T1000 (cell line): ENCODE measurements around the gene YOD1.

Experiments
- DNase-seq: peaks from one replicate; lab custom pipeline; 2025; ENCODE audit warnings: mixed read lengths; lab: John Stamatoyannopoulos, UW

YOD1 gene

DNA sequence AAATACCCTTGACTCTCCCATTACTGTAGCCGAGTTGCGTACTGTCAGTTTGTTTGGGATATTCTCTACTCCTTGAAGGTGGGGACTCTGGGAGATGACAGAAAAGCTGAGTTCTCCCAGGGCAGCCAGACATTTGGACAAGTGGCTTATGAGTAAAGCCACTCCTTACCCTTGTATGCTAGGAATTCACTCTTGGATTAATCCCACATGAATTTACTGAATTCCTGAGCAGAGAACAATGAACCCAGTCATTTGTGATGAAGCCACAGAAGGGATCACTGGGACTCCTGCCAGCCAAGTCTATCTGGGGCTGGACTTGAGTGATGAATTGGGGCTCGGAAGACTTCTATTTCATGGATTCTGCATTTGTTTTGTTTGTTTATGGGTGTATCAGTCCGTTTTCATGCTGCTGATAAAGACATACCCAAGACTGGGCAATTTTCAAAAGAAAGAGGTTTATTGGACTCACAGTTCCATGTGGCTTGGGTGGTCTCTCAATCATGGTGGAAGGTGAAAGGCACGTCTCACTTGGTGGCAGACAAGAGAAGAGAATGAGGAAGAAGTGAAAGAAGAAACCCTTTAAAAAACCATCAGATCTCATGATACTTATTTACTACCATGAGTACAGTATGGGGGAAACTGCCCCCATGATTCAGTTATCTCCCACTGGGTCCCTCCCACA is 43.5 kb downstream of the YOD1 start:
- DNase-seq: peak; percentile 70

DNA sequence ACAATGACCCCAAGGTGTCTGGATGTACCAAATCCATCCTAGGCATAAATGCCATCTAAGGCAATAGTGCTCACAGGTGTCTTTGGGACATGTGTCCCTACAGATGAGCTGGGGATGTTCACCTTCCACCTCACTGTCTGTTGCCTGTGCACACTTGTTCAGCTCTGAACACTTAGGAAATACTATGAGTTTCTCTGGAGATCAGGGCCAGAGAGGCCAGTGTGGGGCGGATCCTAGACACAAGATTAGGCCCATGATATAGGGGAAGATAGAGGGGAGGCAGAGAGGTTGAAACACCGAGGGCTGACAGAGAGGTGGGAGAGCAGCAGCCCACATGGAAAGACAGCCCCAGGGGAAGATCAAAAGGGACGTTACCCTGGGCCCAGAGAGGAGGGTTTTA is 44.1 kb downstream of the YOD1 start:
- no peak for DNase-seq

DNA sequence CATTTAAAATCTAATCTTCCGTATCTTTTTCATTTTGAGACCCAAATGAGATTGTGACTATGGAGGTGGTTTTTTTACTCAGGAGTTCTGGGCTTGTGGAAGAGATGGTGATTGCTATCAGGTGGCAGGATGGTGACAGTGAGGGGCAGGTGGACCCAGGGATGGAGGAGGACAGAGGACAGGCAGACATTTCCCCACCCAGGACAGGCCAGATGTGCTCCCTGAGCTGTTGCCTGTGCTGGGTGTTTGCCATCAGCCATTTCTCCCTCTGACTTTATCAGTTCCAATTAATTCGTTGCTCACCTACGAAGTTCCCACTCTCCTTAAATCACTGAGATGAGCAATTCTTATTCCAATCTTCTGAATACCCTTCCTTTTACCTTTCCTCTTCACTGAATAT is 44.9 kb downstream of the YOD1 start:
- DNase-seq: no peak

DNA sequence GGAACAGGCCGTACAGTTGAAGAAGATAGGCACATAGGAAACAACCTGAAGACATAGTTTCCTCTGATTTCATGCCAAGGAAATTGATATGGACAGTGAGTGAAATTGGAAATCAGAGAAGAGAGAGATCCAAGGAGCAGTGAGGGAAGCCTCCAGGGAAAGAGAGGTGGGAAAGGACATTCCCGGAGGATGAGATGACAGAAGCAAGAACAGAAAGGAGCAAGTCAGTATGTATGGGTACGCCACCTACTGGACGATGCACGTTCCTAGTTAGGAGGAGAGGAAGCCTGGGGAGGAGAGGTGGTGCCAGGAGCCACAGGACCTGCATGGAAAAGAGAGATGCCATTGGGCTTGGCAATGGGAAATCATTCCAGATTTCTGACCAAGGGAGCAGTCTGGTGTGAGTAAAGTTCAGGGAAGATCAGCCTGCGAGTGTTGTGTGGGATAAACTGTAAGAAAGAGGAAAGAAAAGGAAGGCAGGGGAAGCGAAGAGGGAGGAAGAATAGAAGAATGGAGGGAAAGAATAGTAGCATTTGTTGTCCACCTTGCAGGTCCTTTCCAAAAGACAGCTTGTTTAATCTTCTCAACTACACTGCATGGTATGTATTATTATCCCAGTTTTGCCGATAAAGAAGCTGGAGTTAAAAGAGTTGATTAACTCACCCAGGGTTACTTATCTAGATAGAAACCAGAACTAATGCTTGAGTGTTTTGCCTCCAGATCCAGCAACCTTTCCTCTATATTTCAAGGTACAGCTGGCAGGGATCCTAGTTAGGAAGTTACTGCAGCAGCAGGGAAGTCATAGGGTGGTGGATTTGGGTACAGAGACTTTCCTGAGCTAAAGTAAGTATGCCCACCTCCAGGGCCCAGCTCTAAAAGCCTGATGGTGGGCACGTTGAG is 45.8 kb downstream of the YOD1 start:
- no peak for DNase-seq

DNA sequence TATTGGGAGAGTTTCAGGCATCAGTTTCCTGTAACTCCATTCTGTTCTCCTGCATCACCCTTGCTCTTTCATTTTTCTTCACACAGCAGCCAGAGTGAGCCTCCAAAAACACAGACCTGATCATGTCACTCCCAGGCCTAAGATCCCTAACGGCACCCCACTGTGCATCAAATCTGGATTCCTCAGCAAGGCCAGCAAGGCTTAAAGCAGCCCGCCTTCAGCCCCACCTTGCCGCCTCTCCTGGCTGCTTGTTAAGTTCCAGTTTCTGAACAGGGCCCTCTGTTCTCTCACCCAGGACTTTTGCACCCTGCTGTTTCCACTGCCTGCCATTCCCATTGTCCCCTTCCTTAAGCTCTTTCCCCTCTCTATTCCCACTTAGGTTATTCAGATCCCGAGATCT is 47.8 kb downstream of the YOD1 start:
- no peak for DNase-seq

DNA sequence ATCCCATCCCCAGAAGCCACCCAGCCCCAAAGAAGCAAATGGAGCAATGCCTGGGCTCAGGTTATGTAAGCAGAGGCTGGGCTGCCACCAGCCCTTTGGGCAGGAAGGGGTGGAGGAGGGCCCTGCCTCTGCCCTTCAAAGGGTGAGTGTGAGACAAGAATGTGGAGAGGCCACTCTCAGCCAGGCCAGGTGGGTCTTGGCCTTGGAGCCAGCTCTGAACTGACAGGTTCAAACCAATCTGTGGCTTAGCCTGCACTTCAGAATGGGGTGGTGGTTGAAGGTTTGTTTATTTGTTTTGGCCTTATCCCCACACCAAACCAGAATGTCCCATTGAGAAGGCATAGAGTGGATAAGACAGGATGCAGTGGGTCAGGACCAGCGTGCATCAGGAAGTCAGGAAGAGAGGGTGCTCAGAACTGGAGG is 48.3 kb downstream of the YOD1 start:
- DNase-seq: no peak

DNA sequence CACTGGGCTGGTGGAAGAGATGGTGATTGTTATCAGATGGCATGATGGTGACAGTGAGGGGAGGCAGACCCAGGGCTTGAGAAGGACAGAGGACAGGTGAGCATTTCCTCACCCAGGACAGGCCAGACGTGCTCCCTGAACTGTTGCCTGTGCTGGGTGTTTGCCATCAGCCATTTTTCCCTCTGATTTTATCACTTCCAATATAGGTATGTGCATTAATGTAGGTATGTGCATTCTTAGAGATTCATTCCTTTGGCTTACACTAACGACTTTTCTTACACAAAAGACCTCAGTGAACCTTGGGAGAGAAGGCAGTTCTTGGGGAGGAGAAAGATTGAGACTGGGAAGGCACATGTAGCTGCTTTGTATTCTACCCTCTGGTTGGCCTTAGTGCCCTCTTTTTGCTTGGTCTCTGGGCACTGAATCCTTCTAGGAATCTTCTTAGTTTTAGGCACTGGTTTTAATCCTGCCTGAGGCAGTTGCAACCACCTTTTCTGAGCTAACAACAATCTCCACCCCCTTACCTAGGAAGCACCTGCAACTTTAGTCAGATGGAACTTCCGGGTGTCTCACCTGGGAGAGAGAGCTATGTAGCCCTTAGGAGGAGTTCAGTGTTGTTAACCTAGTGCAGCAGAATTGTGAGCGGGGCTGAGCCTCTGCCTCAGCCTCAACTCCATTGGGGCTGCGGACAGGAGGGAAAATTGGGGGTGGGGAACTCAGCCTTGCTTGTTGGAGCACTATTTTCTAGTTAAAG is 49.3 kb downstream of the YOD1 start:
- no peak for DNase-seq

DNA sequence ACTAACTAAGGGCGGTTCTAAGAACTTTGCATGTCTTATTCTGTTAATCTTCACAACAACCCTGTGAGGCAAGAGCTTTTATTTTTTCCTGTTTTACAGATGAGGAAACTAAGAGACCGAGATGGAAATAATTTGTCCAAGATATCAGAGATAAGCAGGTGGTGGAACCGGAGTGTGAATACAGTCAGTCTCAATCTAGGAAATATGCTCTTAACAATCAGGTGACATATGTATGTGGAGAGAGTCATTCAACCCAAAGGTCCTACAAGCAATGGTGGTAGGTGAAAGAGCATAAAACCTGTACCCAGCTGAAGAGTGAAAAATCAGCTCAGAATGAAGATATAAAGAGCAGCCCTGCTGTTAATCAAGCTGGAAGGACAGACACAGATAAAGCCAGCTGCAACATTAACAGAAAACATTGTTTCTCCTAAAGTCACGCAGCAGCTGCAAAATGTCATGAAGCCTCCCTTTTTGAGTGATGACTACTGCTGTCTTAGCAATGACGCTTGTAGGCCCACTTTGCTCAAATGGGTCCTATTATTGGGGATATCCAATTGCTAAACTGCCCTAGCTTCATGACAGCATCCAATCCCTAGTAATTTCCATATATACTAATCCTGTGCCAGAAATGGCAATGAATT is 50.2 kb downstream of the YOD1 start:
- DNase-seq: no peak

DNA sequence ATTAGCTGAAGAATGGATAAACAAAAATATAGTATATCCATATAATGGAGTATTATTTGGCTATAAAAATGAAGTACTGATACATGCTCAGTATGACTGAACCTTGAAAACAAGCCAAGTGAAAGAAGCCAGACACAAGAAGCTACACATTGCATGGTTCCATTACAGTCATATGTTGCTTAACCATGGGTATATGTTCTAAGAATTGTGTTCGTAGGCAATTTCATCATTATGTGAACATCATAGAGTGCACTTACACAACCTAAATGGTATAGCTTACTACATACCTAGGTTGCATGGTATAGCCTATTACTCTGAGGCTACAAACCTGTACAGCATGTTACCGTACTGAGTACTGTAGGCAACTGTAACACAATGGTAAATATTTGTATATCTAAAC is 52.2 kb downstream of the YOD1 start:
- no peak for DNase-seq
